Heart right ventricle (tissue), 16 donors: ENCODE measurements around the gene ACKR1. TPM values are rescaled to one million over a fixed set of nuclear protein-coding genes. Genes with fewer than 3 reads are reported as not detected.

Experiments
- ATAC-seq, 8 donors: fragments of 200-7000 bp; cut with Tn5 transposase; one replicate each; pipeline ENCODE4 v1.9.1; 2020; ENCODE audit warnings: mild to moderate bottlenecking in 8 of 8, moderate library complexity in 8 of 8, moderate number of reproducible peaks in 1 of 8
- DNase-seq, 2 donors: peaks; one replicate each; pipeline ENCODE4 v3.0.0-alpha.2; 2020
- H3K27ac ChIP-seq, 10 donors: fragments of 200-600 bp; sonication (generic) in 2 of 10; one replicate each; pipeline versions ENCODE4 v1.5.0 to v1.8.0; 2020 to 2022; ENCODE audit warnings: mild to moderate bottlenecking in 3 of 10
- H3K27me3 ChIP-seq, 7 donors: fragments of 200-600 bp; one replicate each; pipeline ENCODE4 v1.8.0; 2021 to 2022; ENCODE audit warnings: mild to moderate bottlenecking in 2 of 7
- H3K36me3 ChIP-seq, 9 donors: fragments of 200-600 bp; sonication (generic) in 1 of 9; one replicate each; pipeline versions ENCODE4 v1.5.0 to v1.8.0; 2020 to 2022; ENCODE audit warnings: mild to moderate bottlenecking in 2 of 9
- H3K4me1 ChIP-seq, 9 donors: fragments of 200-600 bp; sonication (generic) in 1 of 9; one replicate each; pipeline versions ENCODE4 v1.5.0 to v1.8.0; 2020 to 2022; ENCODE audit warnings: mild to moderate bottlenecking in 4 of 9
- H3K4me3 ChIP-seq, 10 donors: fragments of 200-600 bp; sonication (generic) in 2 of 10; one replicate each; pipeline versions ENCODE4 v1.5.0 to v1.8.0; 2020 to 2022; ENCODE audit warnings: mild to moderate bottlenecking in 7 of 10, moderate library complexity in 2 of 10
- H3K9me3 ChIP-seq, 11 donors: fragments of 200-600 bp in 10 of 11; sonication (generic) in 2 of 11; one replicate each; pipeline versions ENCODE4 v1.5.0 to v1.8.0; 2013 to 2022; ENCODE audit warnings: mild to moderate bottlenecking in 2 of 11, control low read depth in 1 of 11, moderate library complexity in 1 of 11
- WGBS, 2 donors: extraction: QIAGEN DNeasy Blood & Tissue Kit; methylation state at CpG; one replicate each; pipeline ENCODE4 v1.1.7; 2013; ENCODE audit warnings: inconsistent platforms in 1 of 2; 5-methylcytosine and 5-hydroxymethylcytosine counted together
- intact Hi-C, 10 donors: fragments of 100-400 bp; cut with DNase I; formaldehyde crosslinking; loops; one replicate each; pipeline versions ENCODE4 v1.11.1 to v1.14.2; 2022
- polyA plus RNA-seq, 2 donors: library from polyadenylated mRNA; stranded (reverse); fragments of 200-250 nt; gene quantifications; one replicate each; pipeline ENCODE4 v1.2.3, GENCODE V29; 2013
- total RNA-seq, 10 donors: library from RNA; stranded (reverse); fragmentation: NEBNext Ultra II Directional in 3 of 10; extraction: Animal tissue kit (Norgen Biotek cat#: 25700) in 3 of 10; gene quantifications; one replicate each; pipeline versions ENCODE4 v1.2.1 to v1.2.4, GENCODE V29; 2021 to 2023
- TF ChIP-seq, protein P1 (sequence below), 9 donors: fragments of 200-600 bp; sonication (generic) in 2 of 9; IDR thresholded peaks; one replicate each; pipeline versions ENCODE4 v1.5.0 to v1.8.0; 2021 to 2022; ENCODE audit warnings: antibody characterized with exemption in 9 of 9, mild to moderate bottlenecking in 5 of 9, moderate library complexity in 1 of 9
- donor health status: Arrhythmogenic right ventricular cardiomyopathy.
- donor health status: ischemic (EF 13 %, LVEDD 7.1; RV severe dilation, severe dysfunction).
- donor health status: healthy with polysubstance abuse.
- donor health status: DM: no; HTN: yes; CAD: no.
- donor health status: DM: no; HTN: no; CAD: no.
- donor health status: ischemic (EF 25% LVEDD 6.9; RV normal size, moderate dysfunction).
- donor health status: ischemic (EF 25% LVEDD 5.7; RV mildly dilated, moderate dysfunction).
- donor health status: healthy.
- donor health status: DM: yes; HTN: yes; CAD: no.
- donor health status: Ischemic cardiomyopathy.
- donor health status: ischemic (EF 35%, LVEDD 5.7; RV mildly dilated, moderate dysfunction).
- donor health status: nonischemic (EF 11% LVEDD 7.7; RV severe dilation, severe dysfunction).
- donor health status: DM: yes; HTN: yes; CAD: no.
- donor health status: PGD.
- donor health status: ischemic (EF 29% LVEDD 5.4; RV normal size, mild dysfunction).
- donor health status: nonischemic (EF 23%, LVEDD 6.1; RV moderate dilation, normal function).

The ACKR1 gene
- total and polyA plus RNA-seq, 12 donors = 5.0 to 45.6 (median 12.0) TPM

DNA sequence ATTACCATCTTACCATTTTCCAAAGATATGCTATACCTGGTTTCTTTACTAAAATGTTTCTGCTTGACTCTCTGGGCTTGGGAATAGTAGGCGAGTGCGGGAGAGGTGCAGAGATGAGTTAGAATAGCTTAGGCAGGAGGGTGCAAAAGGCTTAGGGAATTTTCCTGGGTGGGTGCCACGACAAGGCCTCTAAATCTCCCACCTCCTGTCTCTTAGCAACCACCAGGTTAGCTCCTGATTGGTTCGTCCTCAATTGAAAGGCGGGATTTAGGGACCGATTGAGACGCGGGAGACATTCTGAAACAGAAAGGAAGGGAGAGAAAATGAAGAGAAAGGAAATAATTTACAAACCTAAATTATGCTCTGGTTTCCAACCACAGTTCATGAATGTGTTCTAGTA lies 3.1 kb downstream of the ACKR1 start:
- TF ChIP-seq, protein P1, sequence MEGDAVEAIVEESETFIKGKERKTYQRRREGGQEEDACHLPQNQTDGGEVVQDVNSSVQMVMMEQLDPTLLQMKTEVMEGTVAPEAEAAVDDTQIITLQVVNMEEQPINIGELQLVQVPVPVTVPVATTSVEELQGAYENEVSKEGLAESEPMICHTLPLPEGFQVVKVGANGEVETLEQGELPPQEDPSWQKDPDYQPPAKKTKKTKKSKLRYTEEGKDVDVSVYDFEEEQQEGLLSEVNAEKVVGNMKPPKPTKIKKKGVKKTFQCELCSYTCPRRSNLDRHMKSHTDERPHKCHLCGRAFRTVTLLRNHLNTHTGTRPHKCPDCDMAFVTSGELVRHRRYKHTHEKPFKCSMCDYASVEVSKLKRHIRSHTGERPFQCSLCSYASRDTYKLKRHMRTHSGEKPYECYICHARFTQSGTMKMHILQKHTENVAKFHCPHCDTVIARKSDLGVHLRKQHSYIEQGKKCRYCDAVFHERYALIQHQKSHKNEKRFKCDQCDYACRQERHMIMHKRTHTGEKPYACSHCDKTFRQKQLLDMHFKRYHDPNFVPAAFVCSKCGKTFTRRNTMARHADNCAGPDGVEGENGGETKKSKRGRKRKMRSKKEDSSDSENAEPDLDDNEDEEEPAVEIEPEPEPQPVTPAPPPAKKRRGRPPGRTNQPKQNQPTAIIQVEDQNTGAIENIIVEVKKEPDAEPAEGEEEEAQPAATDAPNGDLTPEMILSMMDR (IDR thresholded peaks at IDR 0.05) = no peak
- Histone ChIP-seq H3K27ac (no peak overlapping the region), H3K4me1 (peaks cover 0 to 14% (median 8%) of the 10 kb centered on the region in 9 donors), H3K27me3 (peaks cover 0 to 83% (median 68%) of the 10 kb centered on the region in 7 donors), H3K36me3 (no peaks in the 10 kb centered on the region), H3K4me3 (peak overlapping the region in 2 of 10 donors; percentile 9 to 30), H3K9me3 (no peaks in the 10 kb centered on the region)
- intact Hi-C loops = loop anchor here in 2 of 10 donors (2.0 to 5.0 kb wide), 2 partner anchors 35 to 75 kb away; partner anchors contain the start of gene CADM3 (in 1 of the 2)
- ATAC-seq (no peak), DNase-seq (no peak)
- WGBS, 2 donors = 21 to 27% methylated on average over 8 of the region's 8 CpGs

DNA sequence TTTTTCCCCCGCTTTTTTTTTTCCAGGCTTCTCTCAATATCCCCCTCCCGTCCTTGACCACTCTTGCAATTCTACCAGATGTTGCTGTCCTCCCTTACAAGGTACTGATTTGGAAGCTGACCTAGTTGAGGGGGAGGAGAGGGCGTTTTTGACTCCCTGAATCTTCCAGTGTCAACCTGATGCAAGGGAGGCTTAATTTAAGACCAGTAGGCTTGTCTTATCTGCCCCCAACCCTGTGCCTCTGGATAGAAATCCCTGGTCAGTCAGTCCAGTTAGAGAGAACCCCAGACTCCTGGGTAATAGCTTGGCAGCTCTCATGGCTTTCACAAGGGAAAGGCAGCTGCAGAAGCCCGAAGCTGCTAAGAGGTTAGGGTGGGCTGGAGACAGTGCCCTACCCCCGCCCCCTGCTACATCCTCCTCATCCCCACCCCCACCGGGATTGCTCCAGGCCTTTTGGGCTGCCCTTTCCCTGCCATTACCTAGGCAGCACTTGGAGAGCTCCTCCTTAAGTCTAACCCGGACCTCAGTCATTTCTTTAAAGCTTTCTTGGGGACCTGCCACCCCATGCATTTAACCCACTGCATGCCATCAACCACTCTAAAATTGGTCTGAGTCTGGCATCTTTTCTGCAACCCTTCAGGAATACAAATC lies 3.6 kb downstream of the ACKR1 start:
- Histone ChIP-seq H3K36me3 (no peaks in the 10 kb centered on the region), H3K4me1 (peaks cover 0 to 14% (median 8%) of the 10 kb centered on the region in 9 donors), H3K9me3 (no peaks in the 10 kb centered on the region), H3K27ac (no peak overlapping the region), H3K27me3 (peaks cover 0 to 80% (median 68%) of the 10 kb centered on the region in 7 donors), H3K4me3 (no peak overlapping the region)
- no peak for DNase-seq
- no peak for ATAC-seq
- 5 to 8% methylated on average over 7 of the region's 7 CpGs for WGBS, 2 donors
- intact Hi-C loops = loop anchor here in 1 of 10 donors (5.0 kb wide), 1 partner anchor 36 kb away; the partner anchor contains the start of gene CADM3
- TF ChIP-seq, protein P1 (IDR thresholded peaks at IDR 0.05) = no peak

DNA sequence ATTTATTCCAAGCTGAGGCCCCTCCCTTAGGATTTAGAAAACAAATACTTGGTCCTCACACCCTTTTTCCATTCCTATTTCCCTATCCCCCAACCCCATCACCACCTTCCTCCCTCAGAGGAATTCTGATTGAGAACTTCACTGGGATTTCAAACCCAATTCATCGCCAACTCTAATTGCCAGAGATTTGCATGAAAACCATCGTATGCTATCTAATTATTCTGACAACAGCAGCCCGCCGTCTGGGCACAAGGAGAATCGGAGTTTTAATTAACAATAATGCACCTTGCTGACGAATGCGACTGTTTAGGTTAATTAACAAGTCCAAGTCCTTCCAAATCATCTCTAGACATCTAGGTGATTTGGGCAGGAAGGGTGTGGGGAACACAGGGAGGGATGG lies 4.4 kb downstream of the ACKR1 start:
- no peak overlapping the region for H3K27ac ChIP-seq
- ATAC-seq = no peak
- H3K4me1 ChIP-seq = peaks cover 0 to 14% (median 8%) of the 10 kb centered on the region in 9 donors
- no peaks in the 10 kb centered on the region for H3K9me3 ChIP-seq
- WGBS, 2 donors = 75 to 76% methylated on average over 7 of the region's 7 CpGs
- H3K4me3 ChIP-seq = no peak overlapping the region
- intact Hi-C loops = loop anchor here in 1 of 10 donors (5.0 kb wide), 1 partner anchor 37 kb away; the partner anchor contains the start of gene CADM3
- H3K27me3 ChIP-seq = peaks cover 0 to 79% (median 66%) of the 10 kb centered on the region in 7 donors
- TF ChIP-seq, protein P1 (IDR thresholded peaks at IDR 0.05) = no peak
- DNase-seq = no peak
- no peaks in the 10 kb centered on the region for H3K36me3 ChIP-seq

- H3K27me3 ChIP-seq = peaks cover 0 to 77% (median 53%) of the 10 kb centered on the region in 7 donors
- TF ChIP-seq, protein P1 (IDR thresholded peaks at IDR 0.05) = peak; percentile 55 to 84 (median 73)
- H3K4me3 ChIP-seq = no peak overlapping the region
- 25 to 28% methylated on average over 11 of the region's 11 CpGs for WGBS, 2 donors
- intact Hi-C loops = loop anchor here in 7 of 10 donors (1.0 to 10.0 kb wide), 7 partner anchors 49 to 683 kb away; no protein-coding TSS in a partner anchor
- H3K27ac ChIP-seq = no peak overlapping the region
- ATAC-seq (peak in 6 of 8 donors; percentile 12 to 53 (median 37)), DNase-seq (peak in 1 of 2 donors; percentile 23)
- no peaks in the 10 kb centered on the region for H3K36me3 ChIP-seq
- peaks cover 0 to 14% (median 8%) of the 10 kb centered on the region in 9 donors for H3K4me1 ChIP-seq
- no peaks in the 10 kb centered on the region for H3K9me3 ChIP-seq
Measured at GRCh38 chr1:159211331-159212136, 6.9 kb downstream of the ACKR1 start.
